T-helper 2 cell treated with Interferon-gamma antibody and Interleukin-4, amounts not matched to agents 100 ng/mL and 5 ng/mL, for 36 hours (primary cell): Measurements from ENCODE around the gene SERPINA9. TPM values are rescaled to one million over a fixed set of nuclear protein-coding genes. Genes with fewer than 3 reads are reported as not detected.

ENCODE experiments used
- intact Hi-C: fragments of 100-400 bp; cut with micrococcal nuclease; formaldehyde crosslinking; loops from one replicate; pipeline ENCODE4 v1.15.1; 2023
- total RNA-seq: library from RNA; stranded (reverse); gene quantifications from 2 replicates; pipeline ENCODE4 v1.2.3, GENCODE V29; 2022

The SERPINA9 gene
- total RNA-seq, 1 donor from 2014 or later = not detected

- intact Hi-C loops = no loop called here
Observed at GRCh38 chr14:94462763-94463572, 13.0 kb downstream of the SERPINA9 start.

GRCh38 chr14:94462219-94462551, 13.8 kb downstream of the SERPINA9 start:
- intact Hi-C loops = no loop called here

GRCh38 chr14:94461526-94462218, 14.3 kb downstream of the SERPINA9 start:
- intact Hi-C loops = no loop called here

GRCh38 chr14:94460631-94461416, 15.2 kb downstream of the SERPINA9 start:
- intact Hi-C loops = no loop called here

GRCh38 chr14:94458558-94459205, 17.3 kb downstream of the SERPINA9 start:
- intact Hi-C loops = no loop called here

GRCh38 chr14:94458096-94458495, 17.9 kb downstream of the SERPINA9 start:
- intact Hi-C loops = no loop called here

GRCh38 chr14:94455928-94456327, 20.1 kb downstream of the SERPINA9 start:
- intact Hi-C loops = no loop called here

- intact Hi-C loops = no loop called here
Observed at GRCh38 chr14:94451826-94452225, 24.2 kb downstream of the SERPINA9 start.

- intact Hi-C loops = no loop called here
Observed at GRCh38 chr14:94451091-94451771, 24.8 kb downstream of the SERPINA9 start.

GRCh38 chr14:94450722-94451090, 25.3 kb downstream of the SERPINA9 start:
- intact Hi-C loops = no loop called here

GRCh38 chr14:94449930-94450329, 26.1 kb downstream of the SERPINA9 start:
- intact Hi-C loops = no loop called here

GRCh38 chr14:94448071-94448808, 27.8 kb downstream of the SERPINA9 start:
- intact Hi-C loops = no loop called here

GRCh38 chr14:94447206-94447605, 28.8 kb downstream of the SERPINA9 start:
- intact Hi-C loops = no loop called here

- intact Hi-C loops = no loop called here
Observed at GRCh38 chr14:94446126-94446525, 29.9 kb downstream of the SERPINA9 start.

- intact Hi-C loops = no loop called here
Observed at GRCh38 chr14:94445003-94445402, 31.0 kb downstream of the SERPINA9 start.

- intact Hi-C loops = no loop called here
Observed at GRCh38 chr14:94441531-94442205, 34.3 kb downstream of the SERPINA9 start.

GRCh38 chr14:94441130-94441529, 34.9 kb downstream of the SERPINA9 start:
- intact Hi-C loops = no loop called here

- intact Hi-C loops = no loop called here
Observed at GRCh38 chr14:94439453-94440057, 36.4 kb downstream of the SERPINA9 start.

GRCh38 chr14:94428610-94429009, 47.4 kb downstream of the SERPINA9 start:
- intact Hi-C loops = no loop called here
